Peyer's patch (tissue), 4 donors: ENCODE measurements around the gene PANX2.

Source experiments
- CTCF ChIP-seq, 6 experiments: fragments of 450-650 bp in 4 of 6; fragments of 200-600 bp in 2 of 6; sonication (generic) in 1 of 6; IDR thresholded peaks; one replicate each; pipeline ENCODE4 v1.5.1; 2017 to 2019; ENCODE audit warnings: antibody characterized with exemption in 6 of 6, mild to moderate bottlenecking in 3 of 6, moderate library complexity in 1 of 6
- POLR2A ChIP-seq, 2 donors: fragments of 450-650 bp; IDR thresholded peaks; one replicate each; pipeline ENCODE4 v1.5.1; 2017; ENCODE audit warnings: antibody characterized with exemption in 2 of 2, mild to moderate bottlenecking in 2 of 2, moderate library complexity in 2 of 2

- TF ChIP-seq CTCF (IDR thresholded peaks at IDR 0.05) (no peak), POLR2A (IDR thresholded peaks at IDR 0.05) (no peak)
Observed at GRCh38 chr22:50226875-50227165, 56.3 kb downstream of the PANX2 start.
